HG03025 (cell line): ENCODE results near the gene HOXB3.

Source experiments
- ATAC-seq: cut with Tn5 transposase; IDR thresholded peaks from one replicate; pipeline ENCODE4 v1.9.1; 2021; ENCODE audit warnings: mild to moderate bottlenecking, moderate library complexity; ENCODE audit not compliant: unreplicated experiment, low FRiP score

The HOXB3 gene

GRCh38 chr17:48571826-48572417 is 18.1 kb downstream of the HOXB3 start:
- ATAC-seq: no peak

GRCh38 chr17:48571024-48571818 is 18.8 kb downstream of the HOXB3 start:
- ATAC-seq: no peak

GRCh38 chr17:48570325-48571023 is 19.6 kb downstream of the HOXB3 start:
- no peak for ATAC-seq

- ATAC-seq: no peak
Measured at GRCh38 chr17:48569674-48570324, 20.2 kb downstream of the HOXB3 start.

GRCh38 chr17:48569240-48569582 is 20.8 kb downstream of the HOXB3 start:
- ATAC-seq: no peak

GRCh38 chr17:48568499-48569239 is 21.4 kb downstream of the HOXB3 start:
- no peak for ATAC-seq

GRCh38 chr17:48567646-48568354 is 22.2 kb downstream of the HOXB3 start:
- no peak for ATAC-seq

GRCh38 chr17:48567209-48567608 is 22.8 kb downstream of the HOXB3 start:
- ATAC-seq: no peak

- no peak for ATAC-seq
Measured at GRCh38 chr17:48566717-48567116, 23.3 kb downstream of the HOXB3 start.

GRCh38 chr17:48565925-48566710 is 23.9 kb downstream of the HOXB3 start:
- no peak for ATAC-seq

- ATAC-seq: no peak
Measured at GRCh38 chr17:48565022-48565554, 25.0 kb downstream of the HOXB3 start.

GRCh38 chr17:48564188-48565021 is 25.6 kb downstream of the HOXB3 start:
- no peak for ATAC-seq

GRCh38 chr17:48563867-48564187 is 26.2 kb downstream of the HOXB3 start:
- no peak for ATAC-seq

- no peak for ATAC-seq
Measured at GRCh38 chr17:48563385-48563838, 26.6 kb downstream of the HOXB3 start.

GRCh38 chr17:48562934-48563333 is 27.1 kb downstream of the HOXB3 start:
- no peak for ATAC-seq

- ATAC-seq: no peak
Measured at GRCh38 chr17:48561884-48562810, 27.9 kb downstream of the HOXB3 start.
